Measurements from ENCODE around the gene ROR2.

The ROR2 gene

DNA sequence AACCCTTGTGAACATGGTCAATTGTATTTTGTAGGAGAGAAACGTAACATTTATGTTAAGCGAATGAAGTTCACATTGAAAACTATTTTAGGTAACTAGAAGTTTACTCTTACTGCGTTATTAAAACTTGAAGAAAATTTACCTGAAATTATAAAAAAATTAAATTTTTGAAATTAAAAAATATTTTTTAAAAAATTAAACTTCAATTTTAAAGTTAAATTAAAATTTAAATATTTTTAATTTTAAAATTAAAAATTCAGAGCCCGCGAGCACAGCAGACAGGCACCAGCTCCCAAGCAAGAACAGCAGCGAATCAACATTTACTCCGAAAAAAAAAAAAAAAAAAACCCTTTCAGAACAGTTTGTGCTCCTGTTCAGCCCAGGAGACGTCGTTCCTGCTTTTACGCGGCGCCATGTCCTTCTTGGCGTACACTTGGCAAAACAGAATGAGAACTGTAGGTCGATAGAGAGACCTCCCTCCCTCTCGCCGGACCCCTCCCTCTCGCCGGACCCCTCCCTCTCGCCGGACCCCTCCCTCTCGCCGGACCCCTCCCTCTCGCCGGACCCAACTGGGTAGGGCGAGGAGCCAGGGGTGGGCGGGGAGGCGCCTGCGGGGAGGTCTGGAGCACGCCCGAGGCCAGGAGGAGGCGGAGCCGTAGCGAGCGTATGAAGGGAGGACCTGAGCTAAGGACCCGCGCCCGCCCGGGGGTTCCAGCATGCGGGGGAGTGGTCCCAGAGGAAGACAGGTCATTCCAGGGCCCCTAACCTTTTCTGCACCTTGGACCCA, 235.8 kb downstream of the ROR2 start:
- H3K27me3 Mint-ChIP-seq (ENCODE audit: low read depth): peaks cover 28% of the 10 kb centered on the region
- H3K9me3 Mint-ChIP-seq: peaks cover 6% of the 10 kb centered on the region
- peak overlapping the region; percentile 21 for H3K4me3 Mint-ChIP-seq
- H3K4me1 Mint-ChIP-seq (ENCODE audit: low read depth): no peaks in the 10 kb centered on the region
- H3K36me3 Mint-ChIP-seq (ENCODE audit: low read depth): peaks cover 2% of the 10 kb centered on the region
- no peak overlapping the region for H3K27ac Mint-ChIP-seq

DNA sequence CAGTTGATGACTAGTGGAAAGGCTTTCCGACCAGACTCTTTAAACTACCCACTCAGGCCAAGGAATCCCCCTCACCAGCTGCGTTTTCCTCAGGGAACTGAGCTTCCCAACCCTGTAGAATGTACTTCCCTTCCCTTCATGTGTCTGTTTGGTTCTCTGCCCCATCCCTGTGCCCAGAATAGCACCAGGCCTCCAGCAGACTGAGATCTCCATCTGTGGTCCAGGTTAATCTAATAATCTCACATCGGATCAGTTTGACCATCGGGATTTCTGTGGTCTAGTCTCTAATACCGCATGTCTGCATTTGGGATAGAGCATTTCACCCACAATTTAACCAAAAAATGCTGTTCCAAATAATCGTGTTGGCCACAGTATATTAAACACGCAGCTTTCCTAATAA, 237.2 kb downstream of the ROR2 start:
- Mint-ChIP-seq H3K27ac (peak overlapping the region; percentile 62), H3K36me3 (ENCODE audit: low read depth) (peaks cover 2% of the 10 kb centered on the region), H3K4me1 (ENCODE audit: low read depth) (no peaks in the 10 kb centered on the region), H3K4me3 (peak overlapping the region; percentile 16), H3K9me3 (peaks cover 6% of the 10 kb centered on the region), H3K27me3 (ENCODE audit: low read depth) (peaks cover 22% of the 10 kb centered on the region)

DNA sequence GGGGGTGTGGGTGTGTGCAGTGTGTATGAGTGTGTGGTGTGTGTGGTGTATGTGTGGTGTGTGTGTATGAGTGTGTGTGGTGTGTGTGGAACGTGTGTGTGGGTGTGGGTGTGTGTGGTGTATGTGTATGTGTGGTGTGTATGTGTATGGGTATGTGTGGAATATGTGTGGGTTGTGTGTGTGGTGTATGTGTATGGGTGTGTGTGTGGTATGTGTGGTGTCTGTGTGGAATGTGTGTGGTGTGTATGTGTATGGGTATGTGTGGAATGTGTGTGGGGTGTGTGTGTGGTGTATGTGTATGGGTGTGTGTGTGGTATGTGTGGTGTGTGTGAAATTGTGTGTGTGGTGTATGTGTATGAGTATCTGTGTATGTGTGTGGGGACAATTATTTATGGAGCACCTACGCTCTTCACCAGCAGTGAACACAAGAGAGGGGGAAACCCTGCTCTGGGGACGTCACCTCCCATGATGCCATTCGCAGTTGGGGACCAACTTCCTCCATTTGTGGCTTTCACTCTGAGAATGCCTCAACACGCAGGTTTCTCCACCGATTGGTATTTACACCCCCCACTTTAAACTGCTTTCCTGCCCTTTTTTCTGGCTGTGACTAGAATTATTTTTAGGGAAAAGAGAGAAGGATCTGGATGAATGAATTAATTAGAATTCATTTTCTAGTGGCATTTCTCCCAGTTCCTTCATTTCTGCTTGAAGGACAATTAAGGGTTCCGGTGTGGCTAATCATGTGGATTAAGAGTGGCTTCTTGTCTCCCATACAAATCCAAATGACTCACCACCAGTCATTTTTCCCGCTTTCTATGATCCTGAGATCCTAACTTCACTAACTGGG, 238.1 kb downstream of the ROR2 start:
- Mint-ChIP-seq H3K36me3 (ENCODE audit: low read depth) (peaks cover 2% of the 10 kb centered on the region), H3K27ac (no peak overlapping the region), H3K27me3 (ENCODE audit: low read depth) (peaks cover 14% of the 10 kb centered on the region), H3K9me3 (peaks cover 6% of the 10 kb centered on the region), H3K4me1 (ENCODE audit: low read depth) (no peaks in the 10 kb centered on the region), H3K4me3 (no peak overlapping the region)

DNA sequence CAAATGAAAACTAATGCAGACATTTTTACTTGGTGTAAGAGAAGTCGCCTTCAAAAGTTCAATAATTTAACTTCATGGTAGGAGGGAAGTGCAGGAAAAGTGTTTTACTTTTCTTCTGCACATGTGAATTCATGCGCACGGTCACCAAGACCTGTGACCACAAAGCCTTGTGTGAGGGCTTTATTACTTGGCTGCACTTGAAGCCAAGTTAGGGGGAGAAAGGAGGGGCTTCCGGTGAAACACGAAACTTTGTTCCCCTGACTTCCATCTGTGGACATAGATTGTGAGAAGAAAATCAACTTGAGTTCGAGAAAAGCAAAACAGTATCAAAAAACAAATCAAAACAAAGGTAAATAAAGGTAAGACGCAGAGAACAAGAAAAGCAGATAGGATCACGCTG, 239.9 kb downstream of the ROR2 start:
- no peaks in the 10 kb centered on the region for H3K4me1 Mint-ChIP-seq (ENCODE audit: low read depth)
- no peaks in the 10 kb centered on the region for H3K27me3 Mint-ChIP-seq (ENCODE audit: low read depth)
- H3K36me3 Mint-ChIP-seq (ENCODE audit: low read depth): no peaks in the 10 kb centered on the region
- H3K27ac Mint-ChIP-seq: no peak overlapping the region
- H3K4me3 Mint-ChIP-seq: no peak overlapping the region
- peaks cover 6% of the 10 kb centered on the region for H3K9me3 Mint-ChIP-seq

DNA sequence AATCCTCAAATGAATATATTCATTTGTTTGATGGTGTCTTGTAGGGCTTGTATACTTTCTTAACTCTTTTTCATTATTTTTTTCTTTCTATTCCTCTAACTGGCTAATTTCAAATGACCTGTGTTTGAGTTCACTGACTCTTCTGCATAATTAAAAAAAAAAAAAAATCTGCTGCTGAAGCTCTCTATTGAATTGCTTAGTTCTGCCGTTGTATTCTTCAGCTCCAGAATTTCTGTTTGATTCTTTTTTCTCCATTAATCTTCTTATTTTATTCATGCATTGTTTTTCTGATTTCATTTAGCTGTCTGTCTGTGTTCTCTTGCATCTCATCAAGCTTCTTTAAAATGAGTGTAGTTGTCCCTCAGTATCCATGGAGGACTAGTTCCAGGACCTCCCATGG, 244.6 kb downstream of the ROR2 start:
- Mint-ChIP-seq H3K9me3 (peaks cover 27% of the 10 kb centered on the region), H3K27me3 (ENCODE audit: low read depth) (peaks cover 16% of the 10 kb centered on the region), H3K4me3 (no peak overlapping the region), H3K27ac (no peak overlapping the region), H3K4me1 (ENCODE audit: low read depth) (no peaks in the 10 kb centered on the region), H3K36me3 (ENCODE audit: low read depth) (no peaks in the 10 kb centered on the region)

DNA sequence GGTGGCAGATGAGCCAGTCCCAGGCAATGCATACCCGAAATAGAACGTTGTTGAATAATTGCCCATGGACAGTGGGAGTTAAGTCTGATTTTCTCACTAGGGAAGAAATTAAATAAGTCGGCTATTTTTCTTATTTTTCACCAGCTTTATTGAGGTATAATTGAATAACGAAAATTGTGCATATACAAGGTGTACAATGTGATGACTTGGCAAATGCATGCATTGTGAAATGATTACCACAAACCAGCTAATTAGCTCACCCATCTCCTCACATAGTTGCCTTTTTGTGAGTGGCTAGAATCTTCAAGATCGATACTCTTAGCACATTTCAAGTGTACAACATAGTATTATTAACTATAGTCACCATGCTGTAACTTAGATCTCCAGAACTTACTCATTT, 249.6 kb downstream of the ROR2 start:
- H3K4me1 Mint-ChIP-seq (ENCODE audit: low read depth): peaks cover 4% of the 10 kb centered on the region
- no peaks in the 10 kb centered on the region for H3K36me3 Mint-ChIP-seq (ENCODE audit: low read depth)
- peaks cover 24% of the 10 kb centered on the region for H3K9me3 Mint-ChIP-seq
- no peak overlapping the region for H3K4me3 Mint-ChIP-seq
- H3K27ac Mint-ChIP-seq: no peak overlapping the region
- peaks cover 16% of the 10 kb centered on the region for H3K27me3 Mint-ChIP-seq (ENCODE audit: low read depth)

DNA sequence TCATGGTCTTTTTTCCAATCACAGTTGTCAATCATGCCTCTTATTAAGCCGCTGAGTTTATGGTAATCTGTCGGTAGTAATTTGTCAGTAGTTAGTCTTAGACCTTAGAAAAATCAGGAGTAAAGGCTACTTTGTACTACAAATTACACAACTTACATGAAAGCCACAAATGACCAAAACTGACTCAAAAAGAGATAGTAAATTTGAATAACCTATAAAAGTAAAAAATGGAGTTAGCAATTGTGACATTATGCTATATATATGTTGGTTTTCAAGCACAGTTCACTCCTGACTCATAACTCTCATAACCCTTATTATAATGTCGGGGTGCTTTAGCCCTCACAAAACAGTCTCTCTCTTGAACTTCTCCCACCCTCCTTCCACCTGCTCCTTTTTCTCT, 251.8 kb downstream of the ROR2 start:
- Mint-ChIP-seq H3K4me1 (ENCODE audit: low read depth) (peaks cover 4% of the 10 kb centered on the region), H3K9me3 (peaks cover 10% of the 10 kb centered on the region), H3K36me3 (ENCODE audit: low read depth) (no peaks in the 10 kb centered on the region), H3K27me3 (ENCODE audit: low read depth) (peaks cover 12% of the 10 kb centered on the region), H3K4me3 (no peak overlapping the region), H3K27ac (no peak overlapping the region)

DNA sequence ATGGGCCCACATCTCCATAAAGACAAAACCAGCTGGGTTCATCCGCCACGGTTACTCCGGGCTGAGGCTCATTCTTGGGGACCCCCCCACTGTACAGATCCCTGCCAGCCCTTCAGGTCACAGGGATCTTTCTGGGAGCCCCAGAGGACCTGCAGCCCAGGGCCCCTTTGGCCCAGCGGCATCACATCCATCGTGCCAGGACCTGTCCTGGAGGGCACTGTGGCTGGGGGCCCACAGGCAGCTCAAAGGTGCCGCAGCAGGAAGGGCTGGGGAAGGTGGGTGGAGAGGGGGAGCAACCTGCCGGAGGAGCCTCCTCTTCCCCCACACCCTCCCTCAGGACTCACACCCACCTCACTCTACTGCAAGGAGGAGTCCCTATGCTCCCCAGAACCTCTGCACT, 252.8 kb downstream of the ROR2 start:
- Mint-ChIP-seq H3K9me3 (no peaks in the 10 kb centered on the region), H3K36me3 (ENCODE audit: low read depth) (no peaks in the 10 kb centered on the region)

DNA sequence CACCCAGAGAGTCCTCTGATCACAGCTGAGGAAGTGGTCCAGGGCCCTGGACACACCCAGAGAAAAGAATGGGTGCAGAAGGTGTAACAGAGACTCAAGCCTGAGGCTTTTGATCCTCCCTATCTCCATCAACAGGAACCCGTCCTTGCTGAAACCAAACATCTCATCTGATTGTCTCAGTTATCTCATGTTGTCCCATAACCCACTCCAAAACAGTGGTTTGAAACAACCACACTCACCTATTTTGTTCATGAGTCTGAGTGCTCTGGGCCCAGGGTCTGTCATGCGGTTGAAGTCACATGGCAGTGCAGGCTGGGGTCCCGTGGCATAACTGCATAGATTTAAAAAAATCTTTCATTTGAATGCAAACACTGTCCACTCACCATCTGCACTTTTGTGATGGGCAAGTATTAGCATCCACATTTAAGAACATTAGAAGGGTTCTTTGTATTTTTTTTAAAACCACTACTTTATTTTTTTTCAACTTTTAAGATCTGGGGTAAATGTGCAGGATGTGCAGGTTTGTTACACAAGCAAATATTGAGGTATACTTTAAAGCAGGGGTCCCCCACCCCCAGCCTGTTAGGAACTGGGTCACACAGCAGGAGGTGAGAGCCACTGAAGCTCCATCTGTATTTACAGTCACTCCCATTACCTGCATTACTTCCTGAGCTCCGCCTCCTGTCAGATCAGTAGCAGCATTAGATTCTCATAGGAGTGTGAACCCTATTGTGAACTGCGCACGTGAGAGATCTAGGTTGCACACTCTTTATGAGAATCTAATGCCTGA, 255.8 kb downstream of the ROR2 start:
- H3K9me3 Mint-ChIP-seq: no peaks in the 10 kb centered on the region
- peaks cover 4% of the 10 kb centered on the region for H3K4me1 Mint-ChIP-seq (ENCODE audit: low read depth)
- no peak overlapping the region for H3K4me3 Mint-ChIP-seq
- peaks cover 3% of the 10 kb centered on the region for H3K27me3 Mint-ChIP-seq (ENCODE audit: low read depth)
- no peak overlapping the region for H3K27ac Mint-ChIP-seq
- H3K36me3 Mint-ChIP-seq (ENCODE audit: low read depth): no peaks in the 10 kb centered on the region

More for the DNA sequence above, 252.8 kb downstream of the ROR2 start:
- no peak overlapping the region for H3K27ac Mint-ChIP-seq
- no peak overlapping the region for H3K4me3 Mint-ChIP-seq
- H3K4me1 Mint-ChIP-seq (ENCODE audit: low read depth): peaks cover 4% of the 10 kb centered on the region
- peaks cover 4% of the 10 kb centered on the region for H3K27me3 Mint-ChIP-seq (ENCODE audit: low read depth)

DNA sequence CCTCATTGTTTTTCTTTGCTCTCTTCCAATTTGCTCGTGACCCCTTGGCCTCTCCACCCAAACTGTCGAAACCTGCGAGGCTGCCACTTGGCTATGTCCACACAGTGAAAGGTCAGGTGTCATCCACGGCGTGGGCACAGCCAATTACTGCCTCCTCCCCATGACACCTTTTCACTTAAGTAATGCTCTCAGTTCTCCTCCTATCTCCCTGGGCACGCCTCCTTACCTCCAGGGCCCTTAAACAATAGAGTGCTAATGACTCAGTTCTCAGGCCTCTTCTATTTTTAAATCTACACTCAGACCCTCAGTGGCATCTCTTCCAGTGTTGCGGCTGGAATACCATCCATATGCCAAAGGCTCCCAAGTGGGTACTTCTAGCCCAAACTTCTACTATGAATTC, 256.8 kb downstream of the ROR2 start:
- Mint-ChIP-seq H3K36me3 (ENCODE audit: low read depth) (no peaks in the 10 kb centered on the region), H3K4me3 (no peak overlapping the region), H3K4me1 (ENCODE audit: low read depth) (peaks cover 4% of the 10 kb centered on the region), H3K27me3 (ENCODE audit: low read depth) (peaks cover 3% of the 10 kb centered on the region), H3K9me3 (no peaks in the 10 kb centered on the region), H3K27ac (no peak overlapping the region)

DNA sequence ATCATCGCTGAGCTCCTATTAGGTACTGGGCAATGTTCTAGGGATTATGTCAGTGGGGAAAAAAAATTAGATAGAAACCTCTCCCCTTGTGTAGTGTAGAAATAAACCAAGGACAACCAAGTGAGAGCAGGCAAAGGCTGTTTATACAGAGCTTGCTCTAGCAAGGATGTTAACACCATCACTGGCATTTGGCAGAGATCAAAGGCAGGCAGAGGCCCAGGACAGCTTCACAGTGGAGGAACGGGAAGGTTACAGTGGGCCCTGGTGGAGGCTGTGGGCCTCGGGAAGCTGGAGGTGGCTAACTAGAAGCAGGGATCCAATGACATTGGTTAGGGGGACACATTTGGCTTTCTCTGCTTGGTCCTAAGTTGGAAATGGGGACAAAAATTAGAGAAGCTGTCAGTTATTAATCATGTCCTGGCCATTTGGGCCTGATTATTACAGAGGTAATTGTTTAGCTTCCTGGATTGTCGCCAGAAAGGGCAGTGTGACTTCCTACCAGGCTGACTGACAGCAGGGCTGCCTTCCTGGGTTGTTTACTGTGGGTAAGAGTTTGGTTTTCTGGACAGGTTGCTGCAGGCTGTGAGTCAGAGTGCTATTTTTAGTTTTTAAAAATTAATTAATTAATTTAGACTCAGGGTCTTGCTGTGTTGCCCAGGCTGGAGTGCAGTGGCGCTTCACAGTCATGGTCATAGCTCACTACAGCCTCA, 259.3 kb downstream of the ROR2 start:
- no peak overlapping the region for H3K4me3 Mint-ChIP-seq
- no peaks in the 10 kb centered on the region for H3K36me3 Mint-ChIP-seq (ENCODE audit: low read depth)
- no peak overlapping the region for H3K27ac Mint-ChIP-seq
- no peaks in the 10 kb centered on the region for H3K9me3 Mint-ChIP-seq
- no peaks in the 10 kb centered on the region for H3K4me1 Mint-ChIP-seq (ENCODE audit: low read depth)
- H3K27me3 Mint-ChIP-seq (ENCODE audit: low read depth): peaks cover 3% of the 10 kb centered on the region

DNA sequence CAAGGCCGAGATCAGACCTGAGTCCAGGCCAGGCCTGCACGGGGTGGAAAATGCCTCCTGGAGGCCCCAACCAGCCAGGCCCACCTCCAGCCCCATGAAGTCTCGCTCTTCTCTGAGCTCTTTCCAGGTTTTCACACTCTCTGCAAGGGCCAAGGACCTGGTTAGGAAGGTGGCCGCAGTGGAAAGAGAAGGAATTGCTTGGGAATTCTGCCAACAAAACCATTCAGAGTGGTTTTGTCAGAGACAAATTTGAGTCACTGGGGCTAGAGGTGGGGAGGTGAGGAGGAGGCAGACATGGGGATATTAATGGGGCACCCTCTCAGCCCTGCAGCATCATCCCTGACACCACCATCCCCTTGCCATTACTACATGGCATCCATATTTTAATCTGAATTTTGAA, 261.0 kb downstream of the ROR2 start:
- Mint-ChIP-seq H3K4me1 (ENCODE audit: low read depth) (no peaks in the 10 kb centered on the region), H3K9me3 (no peaks in the 10 kb centered on the region), H3K27ac (no peak overlapping the region), H3K27me3 (ENCODE audit: low read depth) (peaks cover 3% of the 10 kb centered on the region), H3K4me3 (no peak overlapping the region), H3K36me3 (ENCODE audit: low read depth) (no peaks in the 10 kb centered on the region)

DNA sequence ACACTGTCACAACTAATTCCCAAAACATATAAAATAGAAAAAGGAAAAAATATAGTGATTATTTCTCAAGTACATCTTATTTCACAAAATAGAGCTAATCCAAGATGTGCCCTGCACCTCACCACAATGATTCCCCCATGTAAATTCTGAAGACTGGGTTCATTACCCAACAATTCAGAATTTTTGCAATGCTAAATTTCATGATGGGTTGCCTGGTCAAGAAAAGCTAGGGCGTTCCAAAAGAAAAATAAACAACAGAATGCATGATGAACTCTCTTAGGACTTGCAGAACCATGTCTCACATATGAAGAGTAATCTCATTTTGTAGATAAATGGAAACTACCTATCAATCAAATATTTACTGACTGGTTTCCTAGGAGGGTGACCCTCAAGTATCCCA, 266.8 kb downstream of the ROR2 start:
- no peak overlapping the region for H3K4me3 Mint-ChIP-seq
- no peaks in the 10 kb centered on the region for H3K36me3 Mint-ChIP-seq (ENCODE audit: low read depth)
- peaks cover 11% of the 10 kb centered on the region for H3K27me3 Mint-ChIP-seq (ENCODE audit: low read depth)
- no peaks in the 10 kb centered on the region for H3K9me3 Mint-ChIP-seq
- no peak overlapping the region for H3K27ac Mint-ChIP-seq
- H3K4me1 Mint-ChIP-seq (ENCODE audit: low read depth): peaks cover 6% of the 10 kb centered on the region

DNA sequence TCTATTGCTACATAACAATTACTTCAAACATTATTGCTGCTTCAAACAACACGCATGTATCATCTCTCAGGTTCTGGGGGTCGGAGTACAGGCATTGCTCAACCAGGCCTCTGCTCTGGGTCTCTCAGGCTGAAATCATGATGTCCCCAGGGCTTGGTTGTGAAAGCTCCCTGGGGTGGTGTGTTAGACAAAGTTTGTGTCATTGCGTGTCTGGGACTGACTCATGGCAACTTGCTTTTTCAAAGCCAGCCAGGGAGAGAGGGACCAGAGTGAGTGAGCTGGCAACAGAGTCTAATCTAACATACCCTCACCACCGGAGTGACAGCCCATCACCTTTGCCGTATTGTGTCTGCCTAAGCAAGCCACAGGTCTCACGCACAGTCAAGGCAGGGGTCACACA, 267.2 kb downstream of the ROR2 start:
- Mint-ChIP-seq H3K4me3 (no peak overlapping the region), H3K27me3 (ENCODE audit: low read depth) (peaks cover 11% of the 10 kb centered on the region), H3K36me3 (ENCODE audit: low read depth) (no peaks in the 10 kb centered on the region), H3K9me3 (no peaks in the 10 kb centered on the region), H3K4me1 (ENCODE audit: low read depth) (peaks cover 6% of the 10 kb centered on the region), H3K27ac (no peak overlapping the region)
